ENCODE results near the gene MICAL3. TPM values are rescaled to one million over a fixed set of nuclear protein-coding genes. Genes with fewer than 3 reads are reported as not detected.
"Not testable (repeated sequence)": the region's sequence is repeated elsewhere in the genome, so short reads cannot be mapped to it uniquely, and the experiment has no call there.

MICAL3 gene
- total RNA-seq, 2 experiments from 2014 or later: 26.4 to 29.7 TPM

DNA sequence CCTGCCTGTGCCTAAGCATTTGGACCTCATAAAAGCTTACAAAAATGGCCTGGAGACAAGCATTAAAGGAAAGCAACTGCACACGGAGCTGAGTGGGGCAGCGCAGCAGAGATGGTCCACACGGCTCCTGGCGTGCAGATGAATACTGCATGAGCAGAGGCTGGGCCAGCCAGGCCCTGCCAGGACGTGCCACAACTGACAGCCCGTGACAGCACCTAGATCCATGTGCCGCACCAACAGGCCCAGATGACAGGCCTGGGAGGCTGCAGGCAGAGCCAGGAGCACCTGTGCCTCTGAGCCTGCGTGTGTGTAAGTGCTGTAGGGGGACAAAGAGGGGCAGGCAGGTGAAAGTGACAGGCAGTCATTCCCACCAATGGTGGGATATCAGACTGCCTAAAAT, 33.4 kb downstream of the MICAL3 start:
- ChIA-PET CTCF (no interaction called here), POLR2A (no interaction called here)
- Mint-ChIP-seq H3K4me1 (ENCODE audit: low read depth) (peaks cover 17% of the 10 kb centered on the region), H3K27ac (no peak overlapping the region), H3K36me3 (ENCODE audit: low read depth) (no peaks in the 10 kb centered on the region), H3K4me3 (no peak overlapping the region), H3K9me3 (ENCODE audit: insufficient read depth) (no peaks in the 10 kb centered on the region), H3K27me3 (ENCODE audit: low read depth) (no peaks in the 10 kb centered on the region)
- ATAC-seq: no peak
- no peak for DNase-seq

DNA sequence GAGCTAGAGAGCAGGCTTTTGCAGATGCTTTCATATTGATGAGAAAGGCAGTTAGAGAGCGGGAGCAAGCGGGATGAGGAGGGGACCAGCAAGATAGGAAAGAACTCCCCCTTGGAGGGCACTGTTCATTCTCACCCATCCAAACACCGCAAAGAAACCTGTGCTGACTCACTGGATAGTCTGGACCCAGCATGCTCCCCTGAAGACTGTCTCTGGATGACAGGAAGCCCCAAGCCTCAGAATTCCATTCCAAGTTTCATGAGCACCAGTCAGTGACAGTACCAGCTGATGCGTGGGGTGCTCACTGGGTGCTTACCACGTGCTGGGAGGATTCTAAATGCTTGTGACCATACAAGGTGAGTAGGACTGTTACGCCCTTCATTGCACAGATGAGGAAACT, 34.2 kb downstream of the MICAL3 start:
- no peak overlapping the region for H3K4me3 Mint-ChIP-seq
- no peaks in the 10 kb centered on the region for H3K27me3 Mint-ChIP-seq (ENCODE audit: low read depth)
- DNase-seq: no peak
- H3K27ac Mint-ChIP-seq: no peak overlapping the region
- ChIA-PET CTCF (no interaction called here), POLR2A (no interaction called here)
- H3K36me3 Mint-ChIP-seq (ENCODE audit: low read depth): no peaks in the 10 kb centered on the region
- peaks cover 20% of the 10 kb centered on the region for H3K4me1 Mint-ChIP-seq (ENCODE audit: low read depth)
- no peak for ATAC-seq
- H3K9me3 Mint-ChIP-seq (ENCODE audit: insufficient read depth): no peaks in the 10 kb centered on the region

DNA sequence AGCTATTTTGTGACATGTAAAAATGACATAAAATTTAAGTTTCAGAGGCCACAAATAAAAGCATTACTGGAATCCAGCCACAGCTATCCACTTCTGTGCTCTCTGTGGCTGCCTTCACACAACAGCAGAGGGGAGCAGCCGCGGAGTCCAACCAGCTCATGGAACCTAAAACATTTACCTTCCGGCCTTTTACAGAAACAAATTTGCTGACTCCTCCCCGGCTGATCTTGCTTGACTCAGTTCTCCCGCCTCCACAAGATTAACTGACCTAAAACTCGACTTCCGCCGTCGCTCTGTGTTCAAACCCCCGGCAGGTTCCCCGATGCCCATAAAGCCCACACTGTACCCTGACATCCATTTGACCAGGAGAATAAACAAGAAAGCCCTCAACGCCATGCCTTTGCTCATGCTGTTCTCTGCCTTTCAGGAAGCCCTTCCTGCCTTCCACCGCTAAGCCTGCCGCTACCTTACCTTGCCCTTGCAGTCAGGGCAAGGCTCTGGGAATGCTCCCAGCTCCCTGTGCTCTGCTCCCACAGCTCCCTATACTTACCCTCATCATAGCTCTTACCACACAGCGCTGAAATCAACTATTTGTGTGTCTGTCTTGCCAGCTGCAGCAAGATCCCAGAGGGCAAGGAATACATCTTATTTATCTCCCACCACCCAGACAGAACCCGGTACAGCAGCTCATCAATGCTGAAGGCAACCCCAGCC, 35.4 kb downstream of the MICAL3 start:
- no peak overlapping the region for H3K27ac Mint-ChIP-seq
- ATAC-seq: no peak
- DNase-seq: no peak
- H3K9me3 Mint-ChIP-seq (ENCODE audit: insufficient read depth): no peaks in the 10 kb centered on the region
- H3K36me3 Mint-ChIP-seq (ENCODE audit: low read depth): no peaks in the 10 kb centered on the region
- CTCF ChIA-PET: no interaction called here
- no peak overlapping the region for H3K4me3 Mint-ChIP-seq
- H3K4me1 Mint-ChIP-seq (ENCODE audit: low read depth): peaks cover 17% of the 10 kb centered on the region
- no peaks in the 10 kb centered on the region for H3K27me3 Mint-ChIP-seq (ENCODE audit: low read depth)
- POLR2A ChIA-PET: no interaction called here

DNA sequence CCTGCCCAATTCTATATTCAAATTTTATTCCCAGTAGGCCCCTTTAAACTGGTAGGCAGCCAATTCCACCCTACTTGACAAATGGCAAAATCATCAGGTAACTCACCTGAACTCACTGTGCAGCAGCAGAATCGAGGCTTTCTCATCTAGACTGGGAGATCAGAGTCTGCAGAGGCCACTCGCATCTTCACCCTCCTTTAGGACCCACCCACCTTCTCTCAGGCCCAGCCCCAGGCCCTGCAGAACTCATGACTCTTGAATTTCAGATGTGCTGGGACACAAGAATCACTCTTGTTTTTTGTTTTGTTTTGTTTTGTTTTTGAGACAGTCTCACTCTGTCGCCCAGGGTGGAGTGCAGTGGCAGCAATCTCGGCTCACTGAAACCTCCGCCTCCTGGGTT, 38.8 kb downstream of the MICAL3 start:
- ChIA-PET POLR2A (no interaction called here), CTCF (no interaction called here)
- peaks cover 35% of the 10 kb centered on the region for H3K4me1 Mint-ChIP-seq (ENCODE audit: low read depth)
- no peak overlapping the region for H3K27ac Mint-ChIP-seq
- H3K27me3 Mint-ChIP-seq (ENCODE audit: low read depth): no peaks in the 10 kb centered on the region
- no peak for ATAC-seq
- H3K9me3 Mint-ChIP-seq (ENCODE audit: insufficient read depth): no peaks in the 10 kb centered on the region
- H3K36me3 Mint-ChIP-seq (ENCODE audit: low read depth): no peaks in the 10 kb centered on the region
- DNase-seq: no peak
- H3K4me3 Mint-ChIP-seq: no peak overlapping the region

DNA sequence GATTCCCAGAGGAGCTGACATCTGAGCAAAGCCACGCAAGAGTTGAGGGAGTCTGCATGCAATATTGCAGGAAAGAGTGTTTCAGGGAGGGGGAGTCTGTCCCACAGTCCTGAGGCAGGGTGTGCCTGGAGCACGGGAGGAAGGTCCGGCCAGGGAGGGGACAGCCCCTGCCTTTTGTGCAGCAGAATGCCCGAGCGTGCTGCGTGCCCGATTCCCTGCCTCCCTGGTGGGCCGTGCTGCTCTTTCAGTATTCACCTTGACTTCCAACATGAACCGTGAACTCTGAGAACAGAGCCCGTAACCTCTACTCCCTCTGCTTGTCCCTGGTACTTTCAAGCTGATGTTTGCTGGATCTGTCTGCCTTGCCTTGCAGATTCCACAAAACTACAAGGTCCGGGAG, 39.3 kb downstream of the MICAL3 start:
- H3K9me3 Mint-ChIP-seq (ENCODE audit: insufficient read depth); H3K27ac Mint-ChIP-seq; H3K27me3 Mint-ChIP-seq (ENCODE audit: low read depth); DNase-seq; ATAC-seq; CTCF ChIA-PET; POLR2A ChIA-PET; H3K4me3 Mint-ChIP-seq; H3K36me3 Mint-ChIP-seq (ENCODE audit: low read depth): not testable (repeated sequence)
- H3K4me1 Mint-ChIP-seq (ENCODE audit: low read depth): peaks cover 40% of the 10 kb centered on the region

DNA sequence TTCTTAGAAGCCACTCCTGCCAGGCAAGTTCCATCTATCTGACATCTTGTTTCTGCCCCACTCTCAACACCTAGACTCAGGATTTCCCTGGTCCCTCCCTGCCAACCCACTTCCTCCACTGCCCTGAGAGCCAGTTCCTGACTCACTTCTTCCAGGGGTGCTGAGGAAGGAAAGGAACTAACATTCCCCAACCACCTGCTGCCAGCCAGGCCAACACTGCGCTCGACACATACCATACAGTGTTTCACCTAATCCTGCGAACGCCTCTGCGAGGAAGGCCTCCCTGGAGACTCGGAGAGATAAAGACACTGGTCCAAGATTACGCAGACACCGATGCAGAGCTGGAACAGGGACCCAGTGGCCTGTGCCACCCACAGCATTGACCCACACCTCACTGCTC, 40.2 kb downstream of the MICAL3 start:
- Mint-ChIP-seq H3K4me3 (no peak overlapping the region), H3K9me3 (ENCODE audit: insufficient read depth) (no peaks in the 10 kb centered on the region), H3K27me3 (ENCODE audit: low read depth) (no peaks in the 10 kb centered on the region), H3K36me3 (ENCODE audit: low read depth) (no peaks in the 10 kb centered on the region), H3K4me1 (ENCODE audit: low read depth) (peaks cover 38% of the 10 kb centered on the region), H3K27ac (no peak overlapping the region)
- no peak for DNase-seq
- ChIA-PET POLR2A (no interaction called here), CTCF (no interaction called here)
- ATAC-seq: no peak

DNA sequence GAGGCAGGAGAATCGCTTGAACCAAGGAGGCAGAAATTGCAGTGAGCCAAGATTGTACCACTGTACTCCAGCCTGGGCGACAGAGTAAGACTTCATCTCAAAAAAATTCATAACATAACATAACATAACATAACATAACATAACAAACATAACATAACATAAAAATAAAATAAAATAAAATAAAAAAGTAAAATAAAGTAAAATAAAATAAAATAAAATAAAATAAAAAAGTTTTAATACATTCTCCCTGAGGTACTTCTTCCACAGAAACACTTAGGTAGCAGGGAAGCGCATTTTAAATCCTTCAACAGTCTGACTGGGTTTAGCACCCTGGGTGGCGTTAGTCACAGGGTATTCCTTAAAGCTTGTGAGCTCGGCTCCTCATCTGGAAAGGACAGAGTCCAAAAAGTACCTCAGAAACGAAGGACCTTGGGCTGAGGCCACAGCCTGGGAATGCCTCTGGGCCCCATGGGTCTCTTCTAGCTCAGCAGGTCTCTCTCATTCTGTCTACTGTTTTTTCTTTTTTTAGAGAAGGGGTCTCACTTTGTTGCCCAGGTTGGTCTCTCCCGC, 41.7 kb downstream of the MICAL3 start:
- Mint-ChIP-seq H3K27me3 (ENCODE audit: low read depth) (no peaks in the 10 kb centered on the region), H3K4me1 (ENCODE audit: low read depth) (peaks cover 40% of the 10 kb centered on the region), H3K27ac (no peak overlapping the region), H3K4me3 (no peak overlapping the region), H3K9me3 (ENCODE audit: insufficient read depth) (no peaks in the 10 kb centered on the region), H3K36me3 (ENCODE audit: low read depth) (no peaks in the 10 kb centered on the region)
- DNase-seq: no peak
- POLR2A ChIA-PET: no interaction called here
- ATAC-seq: no peak
- CTCF ChIA-PET: no interaction called here

DNA sequence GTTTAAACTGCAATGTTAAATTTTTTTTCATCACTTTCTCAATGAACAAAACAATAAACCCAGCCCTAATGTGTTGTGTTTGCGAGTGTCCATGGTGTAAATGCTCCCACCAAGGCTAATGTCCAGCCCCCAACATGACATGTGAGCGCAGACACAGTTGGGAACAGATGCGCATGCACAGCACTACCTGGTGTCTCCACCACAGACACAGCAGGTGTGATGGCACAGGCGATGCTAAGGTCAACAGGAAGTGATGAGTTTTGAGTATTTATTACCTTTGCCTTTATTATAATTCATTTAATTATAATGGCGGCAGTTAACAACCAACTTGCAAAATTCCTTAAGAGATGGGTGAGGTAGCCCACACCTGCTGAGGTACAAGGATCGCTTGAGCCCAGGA, 42.9 kb downstream of the MICAL3 start:
- Mint-ChIP-seq H3K4me1 (ENCODE audit: low read depth) (peaks cover 40% of the 10 kb centered on the region), H3K27me3 (ENCODE audit: low read depth) (no peaks in the 10 kb centered on the region), H3K4me3 (no peak overlapping the region), H3K9me3 (ENCODE audit: insufficient read depth) (no peaks in the 10 kb centered on the region), H3K36me3 (ENCODE audit: low read depth) (no peaks in the 10 kb centered on the region), H3K27ac (no peak overlapping the region)
- DNase-seq: no peak
- POLR2A ChIA-PET: no interaction called here
- ATAC-seq: no peak
- CTCF ChIA-PET: no interaction called here

DNA sequence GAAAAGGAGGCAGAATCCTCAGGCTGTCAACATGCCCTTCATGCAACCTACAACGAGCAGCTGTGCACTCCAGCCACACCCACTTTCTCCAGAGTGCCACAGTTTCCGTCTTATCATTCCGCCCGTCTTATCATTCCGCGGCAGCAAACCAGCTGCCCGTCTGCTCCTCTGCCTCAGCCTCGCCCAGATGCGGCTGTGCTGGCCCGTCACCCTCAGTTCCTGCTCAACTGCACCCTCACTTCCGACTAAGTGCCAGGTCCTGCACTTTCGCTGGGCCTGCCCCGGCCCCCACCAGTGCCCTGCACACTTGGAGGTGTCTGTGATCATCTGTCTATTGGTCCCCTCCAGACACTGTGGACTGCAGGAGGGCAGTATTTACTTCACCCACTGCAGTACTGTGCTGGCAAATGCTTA, 43.7 kb downstream of the MICAL3 start:
- Mint-ChIP-seq H3K27me3 (ENCODE audit: low read depth) (no peaks in the 10 kb centered on the region), H3K36me3 (ENCODE audit: low read depth) (no peaks in the 10 kb centered on the region), H3K27ac (peak overlapping the region; percentile 74), H3K9me3 (ENCODE audit: insufficient read depth) (no peaks in the 10 kb centered on the region), H3K4me1 (ENCODE audit: low read depth) (peaks cover 40% of the 10 kb centered on the region), H3K4me3 (peak overlapping the region; percentile 70)
- ChIA-PET POLR2A (interaction anchor here (0.7 kb wide), 1 partner anchor 95 kb away, joined by 3 read pairs; no protein-coding TSS in a partner anchor), CTCF (no interaction called here)
- DNase-seq (peak; percentile 65), ATAC-seq (peak; percentile 87)

DNA sequence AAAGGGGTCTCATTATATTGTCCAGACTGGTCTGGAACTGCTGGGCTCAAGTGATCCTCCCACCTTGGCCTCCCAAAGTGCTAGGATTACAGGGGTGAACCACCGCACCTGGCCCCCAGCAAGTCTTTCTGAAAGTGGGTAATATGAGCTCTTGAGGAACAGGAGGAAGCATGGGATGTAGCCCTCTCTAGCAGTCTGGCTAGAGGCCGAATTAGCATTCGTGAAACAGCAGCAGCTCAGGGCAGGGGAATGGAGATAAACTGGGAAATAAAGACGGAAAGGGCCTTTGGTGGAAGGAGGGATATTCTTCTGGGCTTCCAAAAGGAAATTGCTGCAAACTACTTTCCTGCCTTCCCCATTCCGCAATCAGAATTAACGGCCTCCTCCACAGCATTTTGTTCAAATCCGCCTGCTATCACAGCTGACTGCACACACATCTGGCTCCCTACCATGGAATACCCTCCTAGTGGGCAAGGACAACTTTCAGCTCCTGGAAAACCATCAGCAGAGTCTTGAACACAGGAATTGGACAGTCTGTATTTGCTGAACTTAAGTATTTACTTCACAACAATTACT, 44.3 kb downstream of the MICAL3 start:
- ATAC-seq: no peak
- Mint-ChIP-seq H3K27ac (no peak overlapping the region), H3K36me3 (ENCODE audit: low read depth) (no peaks in the 10 kb centered on the region), H3K4me1 (ENCODE audit: low read depth) (peaks cover 40% of the 10 kb centered on the region), H3K9me3 (ENCODE audit: insufficient read depth) (no peaks in the 10 kb centered on the region), H3K4me3 (peak overlapping the region; percentile 70), H3K27me3 (ENCODE audit: low read depth) (no peaks in the 10 kb centered on the region)
- ChIA-PET CTCF (interaction anchor here (0.8 to 1.3 kb wide), 2 partner anchors 24 to 150 kb away, joined by 3 read pairs; no protein-coding TSS in a partner anchor), POLR2A (no interaction called here)
- no peak for DNase-seq

DNA sequence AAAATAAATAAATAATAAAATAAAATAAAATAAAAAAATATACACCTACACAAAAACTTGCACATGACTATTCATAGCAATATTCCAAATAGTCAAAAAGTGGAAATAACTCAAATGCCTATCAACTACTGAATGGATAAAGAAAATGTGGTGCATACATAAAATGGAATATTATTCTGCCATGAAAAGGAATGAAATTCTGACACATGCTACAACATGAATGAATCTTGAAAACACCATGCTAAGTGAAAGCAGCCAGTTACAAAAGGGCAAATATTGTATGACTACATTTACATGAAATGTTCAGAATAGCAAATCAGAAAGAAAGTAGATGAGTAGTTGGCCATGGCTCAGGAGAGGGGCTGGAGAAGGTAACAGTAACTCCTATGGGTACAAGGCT, 46.3 kb downstream of the MICAL3 start:
- DNase-seq (no peak), ATAC-seq (no peak)
- H3K9me3 Mint-ChIP-seq (ENCODE audit: insufficient read depth): no peaks in the 10 kb centered on the region
- peaks cover 32% of the 10 kb centered on the region for H3K4me1 Mint-ChIP-seq (ENCODE audit: low read depth)
- H3K4me3 Mint-ChIP-seq: no peak overlapping the region
- H3K27me3 Mint-ChIP-seq (ENCODE audit: low read depth): no peaks in the 10 kb centered on the region
- ChIA-PET CTCF (no interaction called here), POLR2A (no interaction called here)
- no peak overlapping the region for H3K27ac Mint-ChIP-seq
- H3K36me3 Mint-ChIP-seq (ENCODE audit: low read depth): no peaks in the 10 kb centered on the region

DNA sequence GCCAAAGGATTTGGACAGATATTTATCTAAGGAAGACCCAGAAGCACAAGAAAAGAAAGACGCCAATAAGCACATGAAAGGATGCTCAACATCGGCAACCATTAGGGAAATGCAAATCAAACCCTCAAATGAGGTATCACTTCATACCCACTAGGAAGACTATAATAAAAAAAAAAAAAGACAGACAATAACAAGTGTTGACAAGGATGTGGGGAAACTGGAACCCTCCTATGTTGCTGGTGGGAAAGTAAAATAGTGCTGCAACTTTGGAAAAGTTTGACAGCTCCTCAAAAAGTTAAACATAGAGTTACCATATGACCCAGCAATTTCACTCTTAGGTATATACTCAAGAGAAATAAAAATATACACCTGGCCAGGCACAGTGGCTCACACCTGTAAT, 47.0 kb downstream of the MICAL3 start:
- Mint-ChIP-seq H3K36me3 (ENCODE audit: low read depth) (no peaks in the 10 kb centered on the region), H3K27ac (no peak overlapping the region), H3K9me3 (ENCODE audit: insufficient read depth) (no peaks in the 10 kb centered on the region), H3K27me3 (ENCODE audit: low read depth) (no peaks in the 10 kb centered on the region), H3K4me3 (no peak overlapping the region), H3K4me1 (ENCODE audit: low read depth) (peaks cover 32% of the 10 kb centered on the region)
- POLR2A ChIA-PET: no interaction called here
- ATAC-seq: no peak
- DNase-seq: no peak
- CTCF ChIA-PET: no interaction called here

DNA sequence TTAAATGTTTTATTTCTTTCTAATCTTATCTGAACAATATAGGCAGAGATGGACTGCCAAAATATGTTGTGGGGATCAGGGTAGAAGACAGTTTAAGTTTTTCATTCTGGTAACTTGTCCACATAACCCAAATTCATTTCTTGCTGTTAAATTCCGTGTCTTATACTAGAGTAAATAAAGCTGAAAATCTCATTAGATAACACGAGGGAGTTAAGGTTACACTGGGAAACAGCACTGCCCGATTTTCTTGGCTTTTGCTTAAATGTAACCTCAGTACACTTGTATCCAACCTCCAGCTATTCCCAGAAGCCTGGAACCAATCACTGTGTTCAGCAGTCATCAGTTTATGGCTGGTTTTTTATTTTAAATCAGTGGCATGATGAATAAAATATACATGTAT, 48.2 kb downstream of the MICAL3 start:
- Mint-ChIP-seq H3K9me3 (ENCODE audit: insufficient read depth) (no peaks in the 10 kb centered on the region), H3K36me3 (ENCODE audit: low read depth) (no peaks in the 10 kb centered on the region), H3K27me3 (ENCODE audit: low read depth) (no peaks in the 10 kb centered on the region), H3K27ac (no peak overlapping the region), H3K4me1 (ENCODE audit: low read depth) (peaks cover 28% of the 10 kb centered on the region), H3K4me3 (no peak overlapping the region)
- CTCF ChIA-PET: no interaction called here
- POLR2A ChIA-PET: no interaction called here
- ATAC-seq (no peak), DNase-seq (no peak)

All from activated CD8-positive, alpha-beta T cell treated with anti-CD3 and anti-CD28 coated beads, Interleukin-2, amount 10 ng/mL, durations not matched to agents 7 days and 5 days (primary cell).